RWPE2 (cell line): ENCODE data around the gene IDI2.

Experiments used
- ATAC-seq: fragments of 200-7000 bp; cut with Tn5 transposase; 3 replicates; pipeline ENCODE4 v1.9.1; 2021; ENCODE audit warnings: low read depth
- DNase-seq: peaks from one replicate; pipeline ENCODE4 v3.0.0-alpha.2; 2020; ENCODE audit warnings: low spot score
- H3K27ac ChIP-seq: fragments of 450-650 bp; 2 replicates; pipeline ENCODE4 v1.5.1; 2017; ENCODE audit warnings: mild to moderate bottlenecking; ENCODE audit not compliant: poor library complexity, severe bottlenecking
- H3K27me3 ChIP-seq: fragments of 250-450 bp; sonication (Bioruptor Pico); 2 replicates; pipeline ENCODE4 v1.5.1; 2021; ENCODE audit warnings: mild to moderate bottlenecking, moderate library complexity; ENCODE audit not compliant: insufficient read depth, poor library complexity, severe bottlenecking
- H3K36me3 ChIP-seq: fragments of 250-450 bp; sonication (Bioruptor Pico); 2 replicates; pipeline ENCODE4 v1.5.1; 2020; ENCODE audit warnings: low read depth, mild to moderate bottlenecking, moderate library complexity
- H3K4me1 ChIP-seq: fragments of 250-450 bp; sonication (Bioruptor Pico); 2 replicates; pipeline ENCODE4 v1.5.1; 2021; ENCODE audit warnings: mild to moderate bottlenecking, moderate library complexity; ENCODE audit not compliant: insufficient read depth, poor library complexity, severe bottlenecking
- H3K4me3 ChIP-seq: fragments of 250-450 bp; sonication (Bioruptor Pico); 2 replicates; pipeline ENCODE4 v1.5.1; 2021; ENCODE audit warnings: mild to moderate bottlenecking, moderate library complexity; ENCODE audit not compliant: severe bottlenecking
- H3K9me3 ChIP-seq: fragments of 250-450 bp; sonication (Bioruptor Pico); 2 replicates; pipeline ENCODE4 v1.5.1; 2021; ENCODE audit warnings: mild to moderate bottlenecking, moderate library complexity; ENCODE audit not compliant: severe bottlenecking
- CTCF ChIP-seq: fragments of 450-650 bp; IDR thresholded peaks from one replicate; pipeline ENCODE4 v1.5.1; 2017; ENCODE audit warnings: mild to moderate bottlenecking, moderate library complexity; ENCODE audit not compliant: poor library complexity, severe bottlenecking

IDI2 gene

GRCh38 chr10:974038-974784 lies 51.4 kb downstream of the IDI2 start:
- TF ChIP-seq CTCF = no peak
- no peak for ATAC-seq
- peaks cover 3% of the 10 kb centered on the region for H3K9me3 ChIP-seq
- no peak for DNase-seq
- H3K27me3 ChIP-seq = no peaks in the 10 kb centered on the region
- no peaks in the 10 kb centered on the region for H3K4me1 ChIP-seq
- H3K27ac ChIP-seq = no peak overlapping the region
- H3K4me3 ChIP-seq = no peak overlapping the region
- H3K36me3 ChIP-seq = no peaks in the 10 kb centered on the region

GRCh38 chr10:972763-973162 lies 52.9 kb downstream of the IDI2 start:
- Histone ChIP-seq H3K36me3 (no peaks in the 10 kb centered on the region), H3K4me1 (no peaks in the 10 kb centered on the region), H3K27me3 (no peaks in the 10 kb centered on the region), H3K27ac (no peak overlapping the region), H3K9me3 (no peaks in the 10 kb centered on the region), H3K4me3 (no peak overlapping the region)
- no peak for DNase-seq
- TF ChIP-seq CTCF = no peak
- no peak for ATAC-seq

- Histone ChIP-seq H3K4me1 (no peaks in the 10 kb centered on the region), H3K27ac (no peak overlapping the region), H3K4me3 (no peak overlapping the region), H3K9me3 (no peaks in the 10 kb centered on the region), H3K36me3 (no peaks in the 10 kb centered on the region), H3K27me3 (no peaks in the 10 kb centered on the region)
- TF ChIP-seq CTCF = no peak
- ATAC-seq (no peak), DNase-seq (no peak)
Measured at GRCh38 chr10:971613-972012, 54.0 kb downstream of the IDI2 start.

GRCh38 chr10:971150-971542 lies 54.5 kb downstream of the IDI2 start:
- Histone ChIP-seq H3K27ac (no peak overlapping the region), H3K27me3 (no peaks in the 10 kb centered on the region), H3K9me3 (no peaks in the 10 kb centered on the region), H3K36me3 (no peaks in the 10 kb centered on the region), H3K4me1 (no peaks in the 10 kb centered on the region), H3K4me3 (no peak overlapping the region)
- DNase-seq (no peak), ATAC-seq (no peak)
- no peak for TF ChIP-seq CTCF
